ENCODE results near the gene BNC2. TPM values are rescaled to one million over a fixed set of nuclear protein-coding genes. Genes with fewer than 3 reads are reported as not detected.

Gene BNC2
- total RNA-seq, 1 experiment from 2014 or later, result 43.6 TPM

- no CpG with 5 or more reads among the region's 3 CpGs for WGBS (ENCODE audit: extremely low coverage, insufficient read length, low lambda C conversion rate)
- H3K9ac ChIP-seq (ENCODE audit: extremely low read depth, insufficient read length, low read length), result no peak overlapping the region
- no peak overlapping the region for H3K14ac ChIP-seq (ENCODE audit: insufficient read depth, low read length)
- Mint-ChIP-seq H3K36me3 (ENCODE audit: insufficient read depth in 1 of 3, low read depth in 3 of 3) (no peaks in the 10 kb centered on the region; a peak in 1 of 7 replicates), H3K27ac (no peak overlapping the region), H3K27me3 (ENCODE audit: low read depth) (no peaks in the 10 kb centered on the region), H3K4me3 (no peak overlapping the region), H3K4me1 (peaks cover 25 to 28% of the 10 kb centered on the region in 2 experiments), H3K9me3 (no peaks in the 10 kb centered on the region)
- no peak overlapping the region for H2BK120ac ChIP-seq (ENCODE audit: low read depth, low read length, poor library complexity, severe bottlenecking)
- H2AK5ac ChIP-seq (ENCODE audit: insufficient read length, low read length), result no peak overlapping the region
- H2AFZ ChIP-seq (ENCODE audit: low read length), result no peak overlapping the region
- H3K79me2 ChIP-seq (ENCODE audit: insufficient read depth, low read length), result no peaks in the 10 kb centered on the region
- H3K56ac ChIP-seq (ENCODE audit: insufficient read length, low read depth, low read length), result no peak overlapping the region
- H2BK12ac ChIP-seq (ENCODE audit: insufficient read length, low read depth, low read length), result no peak overlapping the region
- no peak overlapping the region for H3K18ac ChIP-seq (ENCODE audit: insufficient read length, low read depth, low read length)
- peaks cover 5% of the 10 kb centered on the region; the same call in 1 of the 2 replicates for H3K4me1 ChIP-seq (ENCODE audit: insufficient read depth, low read length)
- H3K4me2 ChIP-seq (ENCODE audit: insufficient read depth, insufficient read length, low read length), result no peak overlapping the region
- no peaks in the 10 kb centered on the region for H3K79me1 ChIP-seq (ENCODE audit: insufficient read depth, low read depth, low read length, poor library complexity, severe bottlenecking)
- H2BK20ac ChIP-seq (ENCODE audit: low read depth, low read length, poor library complexity, severe bottlenecking), result no peak overlapping the region
- H3K9me3 ChIP-seq (ENCODE audit: control insufficient read depth, low read depth, low read length), result no peaks in the 10 kb centered on the region
- no peak overlapping the region for H3K27ac ChIP-seq (ENCODE audit: insufficient read length, low read depth, low read length)
- H4K5ac ChIP-seq (ENCODE audit: insufficient read length, low read depth, low read length), result no peak overlapping the region
- no peak for DNase-seq
- H3T11ph ChIP-seq (ENCODE audit: low read length), result no peak overlapping the region
- H3K4ac ChIP-seq (ENCODE audit: low read depth, low read length), result no peak overlapping the region
- H2BK5ac ChIP-seq (ENCODE audit: insufficient read length, low read length), result no peak overlapping the region
- no peak for TF ChIP-seq CTCF (conservative IDR thresholded peaks at IDR 0.05)
- no peak overlapping the region for H4K91ac ChIP-seq (ENCODE audit: insufficient read length, low read depth, low read length)
- H4K8ac ChIP-seq (replicated peaks; ENCODE audit: insufficient read length, low read depth, low read length), result no peak overlapping the region
- no peaks in the 10 kb centered on the region for H3K27me3 ChIP-seq (ENCODE audit: insufficient read depth, low read length)
- no peak overlapping the region for H3K23ac ChIP-seq (ENCODE audit: insufficient read length, low read depth, low read length)
- no peaks in the 10 kb centered on the region for H4K20me1 ChIP-seq (ENCODE audit: control insufficient read depth, insufficient read depth, insufficient read length)
- no peak overlapping the region for H2BK15ac ChIP-seq (ENCODE audit: low read depth, low read length)
- no peaks in the 10 kb centered on the region for H3K23me2 ChIP-seq (ENCODE audit: insufficient read length, low read depth, low read length, poor library complexity, severe bottlenecking)
Observed at GRCh38 chr9:16676519-16676918, 194.0 kb downstream of the BNC2 start.

All from H9 (cell line).